ENCODE data around the gene AGPAT4.

Gene AGPAT4

GRCh38 chr6:161272635-161273273 is 1.1 kb downstream of the AGPAT4 start:
- DNase-seq (ENCODE audit: low spot score): no peak

GRCh38 chr6:161271343-161272030 is 2.4 kb downstream of the AGPAT4 start:
- no peak for DNase-seq (ENCODE audit: low spot score)
- in situ Hi-C loops (cut with MboI; ENCODE audit: low pct_unique_long_range_greater_than_20kb, low sequenced_read_pairs, unreplicated experiment): no loop called here
- no peak for TF ChIP-seq CTCF (IDR thresholded peaks at IDR 0.05; ENCODE audit: extremely low read depth, insufficient read depth, missing control alignments)

More at GRCh38 chr6:161272635-161273273, 1.1 kb downstream of the AGPAT4 start:
- in situ Hi-C loops (cut with MboI; ENCODE audit: low pct_unique_long_range_greater_than_20kb, low sequenced_read_pairs, unreplicated experiment): no loop called here
- TF ChIP-seq CTCF (IDR thresholded peaks at IDR 0.05; ENCODE audit: extremely low read depth, insufficient read depth, missing control alignments): no peak

GRCh38 chr6:161270116-161270515 is 3.7 kb downstream of the AGPAT4 start:
- in situ Hi-C loops (cut with MboI; ENCODE audit: low pct_unique_long_range_greater_than_20kb, low sequenced_read_pairs, unreplicated experiment): no loop called here
- TF ChIP-seq CTCF (IDR thresholded peaks at IDR 0.05; ENCODE audit: extremely low read depth, insufficient read depth, missing control alignments): no peak
- DNase-seq (ENCODE audit: low spot score): no peak

- in situ Hi-C loops (cut with MboI; ENCODE audit: low pct_unique_long_range_greater_than_20kb, low sequenced_read_pairs, unreplicated experiment): no loop called here
- no peak for DNase-seq (ENCODE audit: low spot score)
- TF ChIP-seq CTCF (IDR thresholded peaks at IDR 0.05; ENCODE audit: extremely low read depth, insufficient read depth, missing control alignments): no peak
Measured at GRCh38 chr6:161269310-161269709, 4.6 kb downstream of the AGPAT4 start.

GRCh38 chr6:161268531-161269210 is 5.2 kb downstream of the AGPAT4 start:
- TF ChIP-seq CTCF (IDR thresholded peaks at IDR 0.05; ENCODE audit: extremely low read depth, insufficient read depth, missing control alignments): no peak
- DNase-seq (ENCODE audit: low spot score): no peak
- in situ Hi-C loops (cut with MboI; ENCODE audit: low pct_unique_long_range_greater_than_20kb, low sequenced_read_pairs, unreplicated experiment): no loop called here

GRCh38 chr6:161266513-161267230 is 7.2 kb downstream of the AGPAT4 start:
- DNase-seq (ENCODE audit: low spot score): no peak
- in situ Hi-C loops (cut with MboI; ENCODE audit: low pct_unique_long_range_greater_than_20kb, low sequenced_read_pairs, unreplicated experiment): no loop called here
- no peak for TF ChIP-seq CTCF (IDR thresholded peaks at IDR 0.05; ENCODE audit: extremely low read depth, insufficient read depth, missing control alignments)

All from GM13977 (cell line).